Osteocyte (in vitro differentiated cells): Measurements from ENCODE around the gene IFITM10. TPM values are rescaled to one million over a fixed set of nuclear protein-coding genes. Genes with fewer than 3 reads are reported as not detected.

Experiments
- DNase-seq: peaks from one replicate; pipeline ENCODE4 v3.0.0; 2021; ENCODE audit warnings: mixed read lengths; ENCODE audit not compliant: unreplicated experiment; ENCODE audit errors: extremely low spot score
- H3K27ac Mint-ChIP-seq: one replicate; pipeline ENCODE4 v1.8.0; 2021; ENCODE audit warnings: mild to moderate bottlenecking, mixed read lengths; ENCODE audit not compliant: unreplicated experiment
- H3K27me3 Mint-ChIP-seq: one replicate; pipeline ENCODE4 v1.8.0; 2021; ENCODE audit warnings: mixed read lengths; ENCODE audit not compliant: unreplicated experiment
- H3K36me3 Mint-ChIP-seq: one replicate; pipeline ENCODE4 v1.8.0; 2021; ENCODE audit warnings: mixed read lengths; ENCODE audit not compliant: unreplicated experiment
- H3K4me1 Mint-ChIP-seq: one replicate; pipeline ENCODE4 v1.8.0; 2021; ENCODE audit warnings: mixed read lengths; ENCODE audit not compliant: unreplicated experiment
- H3K4me3 Mint-ChIP-seq: one replicate; pipeline ENCODE4 v1.8.0; 2021; ENCODE audit warnings: mild to moderate bottlenecking, moderate library complexity, mixed read lengths; ENCODE audit not compliant: unreplicated experiment
- H3K9me3 Mint-ChIP-seq: one replicate; pipeline ENCODE4 v1.8.0; 2021; ENCODE audit warnings: mixed read lengths; ENCODE audit not compliant: unreplicated experiment
- CTCF ChIP-seq: fragments of 200-600 bp; sonication (generic); IDR thresholded peaks from 2 replicates; pipeline ENCODE4 v1.5.0; 2021; ENCODE audit warnings: antibody characterized with exemption, mild to moderate bottlenecking, moderate library complexity
- total RNA-seq: library from RNA; stranded (reverse); gene quantifications from 2 replicates; pipeline ENCODE4 v1.2.1, GENCODE V29; 2021

IFITM10 gene
- total RNA-seq, 1 donor from 2014 or later: 24.0 TPM

GRCh38 chr11:1773131-1773993, 23.0 kb upstream of the IFITM10 start:
- Mint-ChIP-seq H3K27me3 (no peaks in the 10 kb centered on the region), H3K36me3 (no peaks in the 10 kb centered on the region), H3K9me3 (no peaks in the 10 kb centered on the region), H3K4me3 (no peak overlapping the region), H3K27ac (peak overlapping the region; percentile 41), H3K4me1 (peaks cover 51% of the 10 kb centered on the region)
- no peak for DNase-seq
- no peak for TF ChIP-seq CTCF

GRCh38 chr11:1772270-1773130, 22.1 kb upstream of the IFITM10 start:
- H3K4me3 Mint-ChIP-seq: no peak overlapping the region
- peak; percentile 93 for DNase-seq
- H3K27ac Mint-ChIP-seq: peak overlapping the region; percentile 90
- no peaks in the 10 kb centered on the region for H3K27me3 Mint-ChIP-seq
- H3K36me3 Mint-ChIP-seq: no peaks in the 10 kb centered on the region
- no peak for TF ChIP-seq CTCF
- no peaks in the 10 kb centered on the region for H3K9me3 Mint-ChIP-seq
- H3K4me1 Mint-ChIP-seq: peaks cover 51% of the 10 kb centered on the region

GRCh38 chr11:1771700-1772099, 21.3 kb upstream of the IFITM10 start:
- Mint-ChIP-seq H3K4me3 (no peak overlapping the region), H3K27me3 (no peaks in the 10 kb centered on the region), H3K36me3 (no peaks in the 10 kb centered on the region), H3K27ac (peak overlapping the region; percentile 90), H3K4me1 (peaks cover 51% of the 10 kb centered on the region), H3K9me3 (no peaks in the 10 kb centered on the region)
- no peak for DNase-seq
- TF ChIP-seq CTCF: no peak

DNA sequence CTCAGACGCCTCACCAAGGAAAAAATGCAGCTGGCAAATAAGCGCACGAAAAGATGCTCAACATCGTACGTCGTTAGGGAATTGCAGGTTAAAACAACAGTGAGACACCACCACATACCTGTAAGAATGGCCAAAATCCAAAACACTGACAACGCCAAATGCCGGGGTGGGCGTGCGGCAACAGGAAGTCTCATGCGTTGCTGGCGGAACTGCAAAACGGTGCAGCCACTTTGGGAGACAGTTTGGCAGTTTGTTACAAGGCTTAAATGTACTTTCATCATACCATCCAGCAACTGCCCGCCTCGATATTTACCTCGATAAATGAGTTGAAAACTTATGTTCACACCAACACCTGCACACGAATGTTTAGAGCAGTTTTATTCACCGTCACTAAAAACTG, 20.9 kb upstream of the IFITM10 start:
- Mint-ChIP-seq H3K36me3 (no peaks in the 10 kb centered on the region), H3K4me3 (no peak overlapping the region), H3K27ac (peak overlapping the region; percentile 90), H3K27me3 (no peaks in the 10 kb centered on the region), H3K4me1 (peaks cover 51% of the 10 kb centered on the region), H3K9me3 (no peaks in the 10 kb centered on the region)
- TF ChIP-seq CTCF: no peak
- no peak for DNase-seq

- Mint-ChIP-seq H3K9me3 (no peaks in the 10 kb centered on the region), H3K27ac (peak overlapping the region; percentile 90), H3K4me1 (peaks cover 51% of the 10 kb centered on the region), H3K36me3 (no peaks in the 10 kb centered on the region), H3K4me3 (no peak overlapping the region), H3K27me3 (no peaks in the 10 kb centered on the region)
- no peak for TF ChIP-seq CTCF
- DNase-seq: no peak
Measured at GRCh38 chr11:1770528-1770927, 20.1 kb upstream of the IFITM10 start.
